WTC11 (cell line): ENCODE data around the gene OR8A1.

Source experiments
- ATF1 ChIP-seq: sonication (generic); formaldehyde crosslinking; IDR thresholded peaks from 2 replicates; pipeline ENCODE4 v1.8.1; 2023; ENCODE audit warnings: mild to moderate bottlenecking, moderate library complexity, missing genetic modification reagents
- CREM ChIP-seq: sonication (generic); formaldehyde crosslinking; IDR thresholded peaks from 2 replicates; pipeline ENCODE4 v1.8.1; 2022; ENCODE audit warnings: mild to moderate bottlenecking, missing genetic modification reagents, moderate library complexity
- CTCF ChIP-seq: fragments of 200-600 bp; IDR thresholded peaks from 2 replicates; pipeline ENCODE4 v1.8.0; 2022; ENCODE audit warnings: antibody characterized with exemption
- HMGA2 ChIP-seq: fragments of 250-450 bp; sonication (Bioruptor Pico); IDR thresholded peaks from 2 replicates; pipeline ENCODE4 v1.4.0; 2021; ENCODE audit warnings: mild to moderate bottlenecking, moderate library complexity
- MAX ChIP-seq: sonication (generic); formaldehyde crosslinking; IDR thresholded peaks from 2 replicates; pipeline ENCODE4 v1.8.0; 2022; ENCODE audit warnings: mild to moderate bottlenecking, missing genetic modification reagents
- NR2C2 ChIP-seq: sonication (generic); formaldehyde crosslinking; IDR thresholded peaks from 2 replicates; pipeline ENCODE4 v1.8.0; 2022; ENCODE audit warnings: mild to moderate bottlenecking, missing genetic modification reagents
- SMAD3 ChIP-seq: sonication (generic); formaldehyde crosslinking; IDR thresholded peaks from 2 replicates; pipeline ENCODE4 v1.8.0; 2022; ENCODE audit warnings: missing genetic modification reagents, mild to moderate bottlenecking, borderline replicate concordance
- SP1 ChIP-seq: sonication (generic); formaldehyde crosslinking; conservative IDR thresholded peaks from 2 replicates; pipeline ENCODE4 v1.8.1; 2022; ENCODE audit warnings: missing genetic modification reagents
- USF2 ChIP-seq: sonication (generic); formaldehyde crosslinking; IDR thresholded peaks from 2 replicates; pipeline ENCODE4 v1.8.1; 2023; ENCODE audit warnings: mild to moderate bottlenecking, missing genetic modification reagents, moderate library complexity

- no peak for TF ChIP-seq CREM (CRISPR knock-in tag)
- TF ChIP-seq HMGA2 (CRISPR knock-in tag) = no peak
- no peak for TF ChIP-seq USF2 (CRISPR knock-in tag)
- TF ChIP-seq ATF1 (CRISPR knock-in tag) = no peak
- no peak for TF ChIP-seq MAX
- TF ChIP-seq NR2C2 = no peak
- TF ChIP-seq SMAD3 (CRISPR knock-in tag) = no peak
- no peak for TF ChIP-seq CTCF
- no peak for TF ChIP-seq SP1
Observed at GRCh38 chr11:124556828-124557227, 13.0 kb upstream of the OR8A1 start.
